Stimulated activated naive CD4-positive, alpha-beta T cell treated with Interleukin-2 at 50 U/mL for 16 hours (primary cell): ENCODE data around the gene ATRX.

ENCODE experiments used
- DNase-seq: peaks from one replicate; lab custom pipeline; 2025; lab: John Stamatoyannopoulos, UW

Gene ATRX

GRCh38 chrX:77493677-77494553 lies 292.1 kb downstream of the ATRX start:
- no peak for DNase-seq

- no peak for DNase-seq
Observed at GRCh38 chrX:77484045-77484444, 302.0 kb downstream of the ATRX start.

- no peak for DNase-seq
Observed at GRCh38 chrX:77455437-77455836, 330.6 kb downstream of the ATRX start.
